Upper lobe of left lung (tissue), 6 donors: Measurements from ENCODE around the gene MAD1L1. TPM values are rescaled to one million over a fixed set of nuclear protein-coding genes. Genes with fewer than 3 reads are reported as not detected.

Experiments
- ATAC-seq, 2 donors: fragments of 200-7000 bp; cut with Tn5 transposase; one replicate each; pipeline ENCODE4 v1.9.1; 2022; ENCODE audit warnings: mild to moderate bottlenecking in 2 of 2, moderate library complexity in 2 of 2; ENCODE audit not compliant: low FRiP score in 2 of 2
- DNase-seq, 2 donors: peaks; one replicate each; pipeline ENCODE4 v3.0.0-alpha.2; 2019 to 2020
- H3K27ac ChIP-seq, 4 donors: fragments of 200-600 bp; sonication (generic); one replicate each; pipeline ENCODE4 v1.5.1; 2016 to 2019
- H3K27me3 ChIP-seq, 4 donors: fragments of 200-600 bp; sonication (generic); one replicate each; pipeline ENCODE4 v1.5.1; 2017 to 2019
- H3K36me3 ChIP-seq, 4 donors: fragments of 200-600 bp; sonication (generic); one replicate each; pipeline ENCODE4 v1.5.1; 2016 to 2019
- H3K4me1 ChIP-seq, 4 donors: fragments of 200-600 bp; sonication (generic); one replicate each; pipeline ENCODE4 v1.5.1; 2018 to 2019
- H3K4me3 ChIP-seq, 4 donors: fragments of 200-600 bp; sonication (generic); one replicate each; pipeline ENCODE4 v1.5.1; 2017 to 2019; ENCODE audit warnings: mild to moderate bottlenecking in 2 of 4, moderate library complexity in 1 of 4
- H3K9me3 ChIP-seq, 4 donors: fragments of 200-600 bp; sonication (generic); one replicate each; pipeline ENCODE4 v1.5.1; 2018 to 2019
- CTCF ChIP-seq, 6 experiments: fragments of 450-650 bp in 4 of 6; fragments of 200-600 bp in 2 of 6; sonication (generic) in 2 of 6; IDR thresholded peaks; one replicate each; pipeline ENCODE4 v1.5.1; 2016 to 2019; ENCODE audit warnings: antibody characterized with exemption in 6 of 6
- EP300 ChIP-seq, 4 donors: sonication (generic); formaldehyde crosslinking; IDR thresholded peaks; one replicate each; pipeline ENCODE4 v1.5.1; 2017; ENCODE audit warnings: antibody characterized with exemption in 4 of 4, control low read depth in 2 of 4
- POLR2A ChIP-seq, 4 donors: fragments of 450-650 bp; IDR thresholded peaks; one replicate each; pipeline ENCODE4 v1.5.1; 2016 to 2017; ENCODE audit warnings: antibody characterized with exemption in 4 of 4, mild to moderate bottlenecking in 2 of 4
- POLR2AphosphoS5 ChIP-seq, 2 donors: sonication (generic); formaldehyde crosslinking; IDR thresholded peaks; one replicate each; pipeline ENCODE4 v1.5.1; 2017; ENCODE audit warnings: antibody characterized with exemption in 2 of 2
- WGBS, 2 donors: methylation state at CpG; one replicate each; pipeline ENCODE4 v1.1.5; 2017 to 2018; 5-methylcytosine and 5-hydroxymethylcytosine counted together
- total RNA-seq, 6 donors: library from RNA; depleted of rRNA in 4 of 6; stranded (reverse); fragments of >200 nt in 4 of 6; gene quantifications; one replicate each; pipeline versions ENCODE4 v1.1.0 to v1.2.1, GENCODE V29; 2016 to 2021
- donor health status: DM: no; HTN: no; CAD: no; lungs with moderate emphysema.
- donor health status: DM: no; HTN: yes; CAD: no; lungs with severe emphysema.

Gene MAD1L1
- total RNA-seq, 6 donors from 2014 or later: 40.6 to 364 (median 65.6) TPM

- peak in 1 of 2 donors; percentile 61 for DNase-seq
- no peaks in the 10 kb centered on the region for H3K9me3 ChIP-seq
- peak in 1 of 2 donors; percentile 3 for ATAC-seq
- no peak overlapping the region for H3K27ac ChIP-seq
- no peaks in the 10 kb centered on the region for H3K27me3 ChIP-seq
- H3K4me1 ChIP-seq: peaks cover 0 to 7% (median 0%) of the 10 kb centered on the region in 4 donors
- no peak for TF ChIP-seq POLR2A (IDR thresholded peaks at IDR 0.05)
- TF ChIP-seq POLR2AphosphoS5 (IDR thresholded peaks at IDR 0.05): no peak
- no peak for TF ChIP-seq CTCF (IDR thresholded peaks at IDR 0.05)
- TF ChIP-seq EP300 (IDR thresholded peaks at IDR 0.05): no peak
- WGBS, 2 donors: 91 to 92% methylated on average over 35 of the region's 35 CpGs
- H3K4me3 ChIP-seq: no peak overlapping the region
- H3K36me3 ChIP-seq: peaks cover 0 to 3% (median 0%) of the 10 kb centered on the region in 4 donors
Observed at GRCh38 chr7:1927937-1928644, 304.7 kb downstream of the MAD1L1 start.

GRCh38 chr7:1926908-1927306 is 305.8 kb downstream of the MAD1L1 start:
- TF ChIP-seq CTCF (IDR thresholded peaks at IDR 0.05) (no peak), POLR2A (IDR thresholded peaks at IDR 0.05) (no peak), POLR2AphosphoS5 (IDR thresholded peaks at IDR 0.05) (no peak), EP300 (IDR thresholded peaks at IDR 0.05) (no peak)
- H3K4me1 ChIP-seq: peaks cover 0 to 7% (median 2%) of the 10 kb centered on the region in 4 donors
- DNase-seq: no peak
- no peaks in the 10 kb centered on the region for H3K27me3 ChIP-seq
- 94 to 95% methylated on average over 5 of the region's 5 CpGs for WGBS, 2 donors
- H3K4me3 ChIP-seq: no peak overlapping the region
- no peak for ATAC-seq
- H3K36me3 ChIP-seq: peaks cover 0 to 3% (median 0%) of the 10 kb centered on the region in 4 donors
- no peak overlapping the region for H3K27ac ChIP-seq
- no peaks in the 10 kb centered on the region for H3K9me3 ChIP-seq

GRCh38 chr7:1925973-1926907 is 306.5 kb downstream of the MAD1L1 start:
- DNase-seq: no peak
- no peak for TF ChIP-seq EP300 (IDR thresholded peaks at IDR 0.05)
- no peak for TF ChIP-seq POLR2AphosphoS5 (IDR thresholded peaks at IDR 0.05)
- TF ChIP-seq POLR2A (IDR thresholded peaks at IDR 0.05): no peak
- no peak for TF ChIP-seq CTCF (IDR thresholded peaks at IDR 0.05)
- Histone ChIP-seq H3K36me3 (peaks cover 0 to 3% (median 0%) of the 10 kb centered on the region in 4 donors), H3K9me3 (no peaks in the 10 kb centered on the region), H3K27me3 (no peaks in the 10 kb centered on the region), H3K4me3 (no peak overlapping the region), H3K4me1 (peaks cover 0 to 7% (median 2%) of the 10 kb centered on the region in 4 donors), H3K27ac (no peak overlapping the region)
- ATAC-seq: no peak
- 59 to 63% methylated on average over 14 of the region's 14 CpGs for WGBS, 2 donors

GRCh38 chr7:1925349-1925748 is 307.4 kb downstream of the MAD1L1 start:
- Histone ChIP-seq H3K4me3 (no peak overlapping the region), H3K9me3 (no peaks in the 10 kb centered on the region), H3K27ac (no peak overlapping the region), H3K4me1 (peaks cover under 1 to 13% (median 4%) of the 10 kb centered on the region in 4 donors), H3K27me3 (no peaks in the 10 kb centered on the region), H3K36me3 (peaks cover 0 to 3% (median 0%) of the 10 kb centered on the region in 4 donors)
- no peak for DNase-seq
- 91 to 95% methylated on average over 12 of the region's 12 CpGs for WGBS, 2 donors
- ATAC-seq: no peak
- TF ChIP-seq EP300 (IDR thresholded peaks at IDR 0.05) (no peak), POLR2AphosphoS5 (IDR thresholded peaks at IDR 0.05) (no peak), CTCF (IDR thresholded peaks at IDR 0.05) (no peak), POLR2A (IDR thresholded peaks at IDR 0.05) (no peak)
